Activated naive CD8-positive, alpha-beta T cell (primary cell): Measurements from ENCODE around the gene SMC1A.

Experiments used
- H3K27ac Mint-ChIP-seq: one replicate; pipeline ENCODE4 v1.8.0; 2021; ENCODE audit warnings: mixed read lengths
- H3K27me3 Mint-ChIP-seq: one replicate; pipeline ENCODE4 v1.8.0; 2021; ENCODE audit warnings: mixed read lengths
- H3K36me3 Mint-ChIP-seq: one replicate; pipeline ENCODE4 v1.8.0; 2021; ENCODE audit warnings: mixed read lengths
- H3K4me1 Mint-ChIP-seq: one replicate; pipeline ENCODE4 v1.8.0; 2021; ENCODE audit warnings: low read depth, mixed read lengths
- H3K4me3 Mint-ChIP-seq: one replicate; pipeline ENCODE4 v1.8.0; 2021; ENCODE audit warnings: mild to moderate bottlenecking, mixed read lengths
- H3K9me3 Mint-ChIP-seq: one replicate; pipeline ENCODE4 v1.8.0; 2021; ENCODE audit warnings: low read depth, mixed read lengths

Gene SMC1A

DNA sequence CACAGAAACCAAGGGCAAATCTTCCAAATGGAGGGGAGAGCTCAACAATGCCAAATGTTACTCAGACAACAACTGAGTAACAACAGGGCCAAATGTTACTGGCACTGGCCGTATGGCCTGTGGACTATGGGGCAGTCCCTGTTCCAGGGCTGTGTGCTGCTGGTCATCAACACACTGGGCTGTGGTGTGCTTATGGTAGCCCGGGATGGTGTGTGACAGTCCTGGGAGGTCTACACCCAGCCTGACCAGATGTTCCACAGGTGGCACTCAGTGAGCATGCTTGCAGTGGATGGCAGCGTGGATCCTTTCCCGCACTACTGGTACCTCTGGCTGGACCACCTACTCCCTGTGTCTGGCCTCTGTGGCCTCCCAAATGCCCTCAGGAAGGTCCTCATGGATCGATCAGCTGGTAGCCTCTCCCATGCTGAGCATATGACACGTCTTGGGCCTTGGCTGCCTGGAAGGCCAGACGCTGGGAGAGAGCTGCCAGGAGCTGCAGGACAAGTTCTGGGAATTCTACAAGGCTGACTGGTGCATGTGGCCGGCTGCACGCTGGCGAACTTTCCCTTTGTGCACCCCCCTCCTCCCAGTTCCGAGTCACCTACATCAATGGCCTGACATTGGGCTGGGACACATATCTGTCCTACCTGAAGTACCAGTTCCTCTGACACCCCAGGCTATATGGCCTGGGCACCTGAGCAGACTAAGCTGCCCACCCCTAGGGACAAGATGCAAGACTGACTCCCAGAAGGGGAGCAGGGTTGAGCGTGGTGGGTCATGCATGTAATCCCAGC is 81.4 kb downstream of the SMC1A start:
- Mint-ChIP-seq H3K27ac (no peak overlapping the region), H3K27me3 (no peaks in the 10 kb centered on the region), H3K9me3 (no peaks in the 10 kb centered on the region), H3K36me3 (no peaks in the 10 kb centered on the region), H3K4me3 (no peak overlapping the region), H3K4me1 (no peaks in the 10 kb centered on the region)

DNA sequence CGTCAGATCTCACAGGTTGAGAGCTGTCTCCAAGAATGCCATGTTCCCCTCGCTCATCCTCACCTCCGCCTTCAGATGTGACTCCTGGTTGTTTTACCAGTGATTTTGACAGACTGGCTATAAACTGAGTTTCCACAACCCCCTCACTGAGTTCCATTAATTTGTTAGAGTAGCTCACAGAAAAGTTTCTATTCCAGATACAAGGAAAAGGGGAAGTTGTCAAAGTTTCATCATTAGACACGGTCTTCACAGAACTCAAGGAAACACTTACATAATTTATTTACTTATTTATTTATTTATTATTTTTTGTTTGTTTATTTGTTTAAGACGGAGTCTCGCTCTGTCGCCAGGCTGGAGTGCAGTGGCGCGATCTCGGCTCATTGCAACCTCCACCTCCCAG is 85.4 kb downstream of the SMC1A start:
- H3K36me3 Mint-ChIP-seq = no peaks in the 10 kb centered on the region
- H3K27me3 Mint-ChIP-seq = peaks cover 2% of the 10 kb centered on the region
- no peaks in the 10 kb centered on the region for H3K4me1 Mint-ChIP-seq
- no peak overlapping the region for H3K27ac Mint-ChIP-seq
- no peak overlapping the region for H3K4me3 Mint-ChIP-seq
- H3K9me3 Mint-ChIP-seq = no peaks in the 10 kb centered on the region

DNA sequence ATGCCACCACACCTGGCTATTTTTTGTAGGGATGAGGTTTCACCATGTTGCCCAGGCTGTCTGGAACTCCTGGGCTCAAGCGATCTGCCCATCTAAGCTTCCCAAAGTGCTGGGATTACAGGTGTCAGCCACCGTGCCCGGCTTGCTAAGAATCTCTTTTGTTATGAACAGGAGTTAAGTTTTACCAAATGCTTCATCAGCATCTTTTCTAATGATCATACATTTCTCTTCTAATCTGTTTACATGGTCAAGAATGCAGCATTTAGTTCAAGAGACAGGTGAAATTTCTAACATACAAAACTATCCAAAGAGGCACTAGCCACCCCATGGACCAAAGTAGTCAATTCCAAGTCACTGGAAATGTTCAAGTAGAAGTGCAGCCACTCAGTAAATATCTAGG is 88.6 kb downstream of the SMC1A start:
- no peaks in the 10 kb centered on the region for H3K4me1 Mint-ChIP-seq
- H3K9me3 Mint-ChIP-seq = no peaks in the 10 kb centered on the region
- H3K4me3 Mint-ChIP-seq = no peak overlapping the region
- peaks cover 2% of the 10 kb centered on the region for H3K27me3 Mint-ChIP-seq
- no peaks in the 10 kb centered on the region for H3K36me3 Mint-ChIP-seq
- H3K27ac Mint-ChIP-seq = no peak overlapping the region

DNA sequence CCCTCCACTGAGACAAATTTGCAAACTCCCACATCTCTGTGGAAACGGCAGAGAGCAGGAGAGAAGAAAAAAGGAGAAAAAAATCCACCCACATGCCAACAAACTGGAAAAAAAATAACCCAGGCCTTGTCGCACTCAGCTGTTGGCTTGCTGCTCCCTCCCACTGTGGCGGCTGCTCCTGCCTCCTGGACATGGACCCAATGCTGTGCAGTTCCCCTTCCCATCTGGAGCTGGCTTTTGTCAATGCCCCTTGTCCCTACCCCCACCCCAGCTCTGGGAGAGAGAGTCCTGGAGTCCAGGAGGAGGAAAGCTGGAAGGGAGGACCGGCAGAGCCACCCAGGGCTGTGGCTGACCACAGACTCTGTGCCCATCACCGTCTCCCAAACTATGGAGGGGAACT is 90.2 kb downstream of the SMC1A start:
- H3K9me3 Mint-ChIP-seq = no peaks in the 10 kb centered on the region
- H3K4me1 Mint-ChIP-seq = no peaks in the 10 kb centered on the region
- no peak overlapping the region for H3K4me3 Mint-ChIP-seq
- H3K36me3 Mint-ChIP-seq = no peaks in the 10 kb centered on the region
- H3K27ac Mint-ChIP-seq = no peak overlapping the region
- H3K27me3 Mint-ChIP-seq = peaks cover 2% of the 10 kb centered on the region

DNA sequence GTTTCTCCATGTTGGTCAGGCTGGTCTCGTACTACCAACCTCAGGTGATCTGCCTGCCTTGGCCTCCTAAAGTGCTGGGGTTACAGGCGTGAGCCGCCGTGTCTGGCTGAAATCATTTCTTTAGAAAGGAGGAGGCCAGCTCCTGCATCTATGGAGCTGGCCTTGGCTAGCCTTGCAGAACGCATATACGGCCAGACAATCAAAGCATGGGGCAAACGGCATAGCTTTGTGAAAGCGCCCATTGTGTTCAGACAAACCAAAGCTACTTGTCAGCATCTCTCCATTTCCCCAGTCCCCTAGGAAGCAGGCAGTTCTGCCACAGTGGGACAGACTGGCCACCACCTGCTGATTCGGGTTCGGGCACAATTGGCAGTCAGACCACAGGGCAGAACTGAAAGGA is 92.1 kb downstream of the SMC1A start:
- no peak overlapping the region for H3K4me3 Mint-ChIP-seq
- H3K4me1 Mint-ChIP-seq = no peaks in the 10 kb centered on the region
- peaks cover 7% of the 10 kb centered on the region for H3K27me3 Mint-ChIP-seq
- H3K36me3 Mint-ChIP-seq = no peaks in the 10 kb centered on the region
- H3K9me3 Mint-ChIP-seq = no peaks in the 10 kb centered on the region
- H3K27ac Mint-ChIP-seq = no peak overlapping the region

DNA sequence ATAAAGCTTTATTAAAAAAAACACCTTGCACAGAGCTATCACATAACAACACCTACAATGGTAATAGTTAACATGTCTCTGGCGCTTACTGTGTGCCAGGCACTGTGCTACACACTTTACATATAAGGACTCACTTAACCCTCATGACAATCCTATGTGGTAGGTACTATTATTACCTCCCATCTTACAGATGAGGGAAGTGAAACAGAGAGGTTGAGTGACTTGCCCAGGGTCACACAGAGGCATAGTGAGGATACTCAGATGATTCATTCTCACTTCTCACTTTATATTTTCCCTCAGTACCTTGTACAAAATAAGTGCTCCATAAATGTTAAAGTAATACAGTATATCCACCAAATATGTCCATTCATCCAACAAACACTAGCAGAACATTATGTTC is 97.7 kb downstream of the SMC1A start:
- no peak overlapping the region for H3K27ac Mint-ChIP-seq
- H3K9me3 Mint-ChIP-seq = no peaks in the 10 kb centered on the region
- no peak overlapping the region for H3K4me3 Mint-ChIP-seq
- H3K27me3 Mint-ChIP-seq = peaks cover 19% of the 10 kb centered on the region
- H3K36me3 Mint-ChIP-seq = no peaks in the 10 kb centered on the region
- peaks cover 10% of the 10 kb centered on the region for H3K4me1 Mint-ChIP-seq
